GM23338 (cell line): Measurements from ENCODE around the gene RPS6KA1. TPM values are rescaled to one million over a fixed set of nuclear protein-coding genes. Genes with fewer than 3 reads are reported as not detected.

Source experiments
- ATAC-seq: fragments of 200-7000 bp; cut with Tn5 transposase; 3 replicates; pipeline ENCODE4 v1.9.1; 2020
- DNase-seq: peaks from one replicate; pipeline ENCODE4 v3.0.0-alpha.2; 2015; ENCODE audit warnings: low spot score
- H2AFZ ChIP-seq: fragments of 200-600 bp; sonication (generic); 2 replicates; pipeline ENCODE4 v1.8.0; 2016; ENCODE audit warnings: antibody characterized with exemption, mild to moderate bottlenecking, moderate library complexity
- H3F3A ChIP-seq: fragments of 200-600 bp; sonication (generic); replicated peaks from 2 replicates; pipeline ENCODE4 v1.8.0; 2017; ENCODE audit warnings: antibody characterized with exemption, mixed run types, low read depth
- H3K27ac ChIP-seq: fragments of 200-600 bp; sonication (generic); 2 replicates; pipeline ENCODE4 v1.6.1; 2016; ENCODE audit warnings: low read depth
- H3K27me3 ChIP-seq: fragments of 200-600 bp; sonication (generic); 2 replicates; pipeline ENCODE4 v1.8.0; 2016; ENCODE audit warnings: mild to moderate bottlenecking, mixed run types, moderate library complexity; ENCODE audit not compliant: insufficient read depth
- H3K36me3 ChIP-seq: fragments of 200-600 bp; sonication (generic); 2 replicates; pipeline ENCODE4 v1.8.0; 2016; ENCODE audit warnings: mild to moderate bottlenecking; ENCODE audit not compliant: insufficient read depth
- H3K4me1 ChIP-seq: fragments of 200-600 bp; sonication (generic); 2 replicates; pipeline ENCODE4 v1.8.0; 2016; ENCODE audit warnings: mild to moderate bottlenecking, moderate library complexity; ENCODE audit not compliant: insufficient read depth
- H3K4me2 ChIP-seq: fragments of 200-600 bp; sonication (generic); 2 replicates; pipeline ENCODE4 v1.7.1; 2017; ENCODE audit warnings: mixed run types
- H3K4me3 ChIP-seq: fragments of 200-600 bp; sonication (generic); 2 replicates; pipeline ENCODE4 v1.6.1; 2016; ENCODE audit warnings: mixed run types
- H3K79me2 ChIP-seq: fragments of 200-600 bp; sonication (generic); replicated peaks from 2 replicates; pipeline ENCODE4 v1.8.0; 2017; ENCODE audit warnings: mild to moderate bottlenecking; ENCODE audit not compliant: insufficient read depth
- H3K9me2 ChIP-seq: fragments of 200-600 bp; sonication (generic); 2 replicates; pipeline ENCODE4 v1.8.0; 2017; ENCODE audit not compliant: insufficient read depth
- H4K20me1 ChIP-seq: fragments of 200-600 bp; sonication (generic); replicated peaks from 2 replicates; pipeline ENCODE4 v1.8.0; 2017; ENCODE audit warnings: mild to moderate bottlenecking; ENCODE audit not compliant: insufficient read depth
- H3K27ac Mint-ChIP-seq: 2 replicates; pipeline ENCODE4 v1.8.0; 2020; ENCODE audit warnings: inconsistent platforms, mild to moderate bottlenecking, moderate library complexity, mixed read lengths
- H3K27me3 Mint-ChIP-seq: 3 replicates; pipeline ENCODE4 v1.8.0; 2022; ENCODE audit warnings: low read depth, mild to moderate bottlenecking, moderate library complexity, mixed read lengths, inconsistent platforms; ENCODE audit not compliant: insufficient read depth, poor library complexity
- H3K36me3 Mint-ChIP-seq: 3 replicates; pipeline ENCODE4 v1.8.0; 2021; ENCODE audit warnings: low read depth, mild to moderate bottlenecking, inconsistent platforms, moderate library complexity, mixed read lengths
- H3K4me1 Mint-ChIP-seq: 3 replicates; pipeline ENCODE4 v1.8.0; 2020; ENCODE audit warnings: mild to moderate bottlenecking, inconsistent platforms, mixed read lengths
- H3K4me3 Mint-ChIP-seq: 3 replicates; pipeline ENCODE4 v1.8.0; 2021; ENCODE audit warnings: moderate library complexity, mild to moderate bottlenecking, inconsistent platforms, mixed read lengths
- H3K9me3 Mint-ChIP-seq: 3 replicates; pipeline ENCODE4 v1.8.0; 2020; ENCODE audit warnings: moderate library complexity, mild to moderate bottlenecking, inconsistent platforms, mixed read lengths
- CREB1 ChIP-seq: fragments of 250-450 bp; sonication (Bioruptor Pico); IDR thresholded peaks from 2 replicates; pipeline ENCODE4 v1.5.0; 2020; ENCODE audit warnings: low read depth, mild to moderate bottlenecking, moderate library complexity
- EZH2 ChIP-seq: fragments of 200-600 bp; sonication (generic); IDR thresholded peaks from one replicate; pipeline ENCODE4 v1.8.0; 2017; ENCODE audit warnings: antibody characterized with exemption, mild to moderate bottlenecking, low read depth; ENCODE audit not compliant: unreplicated experiment
- EZH2phosphoT487 ChIP-seq: fragments of 200-600 bp; sonication (generic); IDR thresholded peaks from one replicate; pipeline ENCODE4 v1.8.1; 2018; ENCODE audit warnings: antibody characterized with exemption; ENCODE audit not compliant: unreplicated experiment
- JUNB ChIP-seq: IDR thresholded peaks from one replicate; pipeline ENCODE4 v1.6.1; 2016; ENCODE audit warnings: antibody characterized with exemption; ENCODE audit not compliant: unreplicated experiment
- NANOG ChIP-seq: IDR thresholded peaks from 2 replicates; pipeline ENCODE4 v1.6.1; 2016; ENCODE audit warnings: antibody characterized with exemption, borderline replicate concordance
- POLR2AphosphoS5 ChIP-seq: IDR thresholded peaks from 2 replicates; pipeline ENCODE4 v1.6.1; 2016; ENCODE audit warnings: antibody characterized with exemption, low read depth
- STAT1 ChIP-seq: IDR thresholded peaks from one replicate; pipeline ENCODE4 v1.6.1; 2016; ENCODE audit warnings: antibody characterized with exemption; ENCODE audit not compliant: unreplicated experiment
- ZNF114 ChIP-seq: fragments of 250-450 bp; sonication (Bioruptor Pico); IDR thresholded peaks from 2 replicates; pipeline ENCODE4 v1.5.0; 2020; ENCODE audit warnings: mild to moderate bottlenecking, moderate library complexity
- polyA plus RNA-seq: library from polyadenylated mRNA; unstranded; fragments of >200 nt; fragmentation: Nextera tagmentation; extraction: Ambion mirVana; gene quantifications from 2 replicates; pipeline ENCODE4 v1.2.1, GENCODE V29; 2016
- total RNA-seq: library from RNA; depleted of rRNA; stranded (reverse); fragments of >200 nt; shearing (Covaris generic); gene quantifications from 2 replicates; pipeline ENCODE4 v1.2.3, GENCODE V29; 2014
- TF ChIP-seq, protein P1 (sequence below): IDR thresholded peaks from one replicate; pipeline ENCODE4 v1.6.1; 2018; ENCODE audit warnings: antibody characterized with exemption; ENCODE audit not compliant: unreplicated experiment
- TF ChIP-seq, protein P2 (sequence below): IDR thresholded peaks from 2 replicates; pipeline ENCODE4 v1.6.1; 2016; ENCODE audit warnings: antibody characterized with exemption
- TF ChIP-seq, protein P3 (sequence below): fragments of 250-450 bp; sonication (Bioruptor Pico); IDR thresholded peaks from 2 replicates; pipeline ENCODE4 v1.5.0; 2020; ENCODE audit warnings: mild to moderate bottlenecking, moderate library complexity
- TF ChIP-seq, protein P4 (sequence below), 2 experiments: fragments of 200-600 bp in 1 of 2; sonication (generic) in 1 of 2; conservative IDR thresholded peaks; 2 replicates each; pipeline versions ENCODE4 v1.5.1 to v1.6.1; 2016 to 2017; ENCODE audit warnings: antibody characterized with exemption in 2 of 2, low read depth in 2 of 2, mild to moderate bottlenecking in 2 of 2, moderate library complexity in 1 of 2

The RPS6KA1 gene
- total and polyA plus RNA-seq, 2 experiments from 2014 or later: 28.3 to 68.6 TPM

DNA sequence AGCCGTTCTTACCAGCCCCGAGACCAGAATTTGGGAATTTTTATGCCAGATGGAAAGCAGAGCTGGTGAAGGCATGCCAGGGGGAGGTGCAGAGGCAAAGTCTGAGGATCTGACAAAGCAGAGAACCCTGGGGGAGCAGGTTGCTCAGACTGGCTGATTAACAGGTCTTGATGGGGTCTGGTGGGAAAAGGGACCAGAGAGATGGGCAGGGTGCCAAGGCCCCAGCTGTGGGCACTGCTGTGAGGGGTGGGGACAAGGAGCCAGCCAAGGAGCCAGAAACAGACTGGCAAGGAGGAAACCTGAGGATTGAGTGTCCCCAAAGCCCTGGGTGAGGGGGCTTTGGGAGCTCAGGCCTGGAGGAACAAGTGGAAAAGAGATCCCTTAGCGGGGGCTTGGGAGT, 21.4 kb downstream of the RPS6KA1 start:
- Mint-ChIP-seq H3K36me3 (peaks cover 14% of the 10 kb centered on the region; the same call in 1 of the 3 replicates), H3K27me3 (peaks cover 11% of the 10 kb centered on the region), H3K4me1 (no peaks in the 10 kb centered on the region), H3K4me3 (no peak overlapping the region), H3K9me3 (no peaks in the 10 kb centered on the region), H3K27ac (no peak overlapping the region)
- Histone ChIP-seq H3K4me1 (no peaks in the 10 kb centered on the region), H3F3A (no peaks in the 10 kb centered on the region), H2AFZ (no peak overlapping the region), H4K20me1 (no peaks in the 10 kb centered on the region), H3K4me2 (no peak overlapping the region), H3K9me2 (no peaks in the 10 kb centered on the region), H3K27ac (no peak overlapping the region), H3K4me3 (no peak overlapping the region), H3K27me3 (no peaks in the 10 kb centered on the region), H3K79me2 (no peaks in the 10 kb centered on the region), H3K36me3 (peaks cover 6% of the 10 kb centered on the region; the same call in 1 of the 2 replicates)
- ATAC-seq: no peak
- DNase-seq: no peak
- TF ChIP-seq, protein P1, sequence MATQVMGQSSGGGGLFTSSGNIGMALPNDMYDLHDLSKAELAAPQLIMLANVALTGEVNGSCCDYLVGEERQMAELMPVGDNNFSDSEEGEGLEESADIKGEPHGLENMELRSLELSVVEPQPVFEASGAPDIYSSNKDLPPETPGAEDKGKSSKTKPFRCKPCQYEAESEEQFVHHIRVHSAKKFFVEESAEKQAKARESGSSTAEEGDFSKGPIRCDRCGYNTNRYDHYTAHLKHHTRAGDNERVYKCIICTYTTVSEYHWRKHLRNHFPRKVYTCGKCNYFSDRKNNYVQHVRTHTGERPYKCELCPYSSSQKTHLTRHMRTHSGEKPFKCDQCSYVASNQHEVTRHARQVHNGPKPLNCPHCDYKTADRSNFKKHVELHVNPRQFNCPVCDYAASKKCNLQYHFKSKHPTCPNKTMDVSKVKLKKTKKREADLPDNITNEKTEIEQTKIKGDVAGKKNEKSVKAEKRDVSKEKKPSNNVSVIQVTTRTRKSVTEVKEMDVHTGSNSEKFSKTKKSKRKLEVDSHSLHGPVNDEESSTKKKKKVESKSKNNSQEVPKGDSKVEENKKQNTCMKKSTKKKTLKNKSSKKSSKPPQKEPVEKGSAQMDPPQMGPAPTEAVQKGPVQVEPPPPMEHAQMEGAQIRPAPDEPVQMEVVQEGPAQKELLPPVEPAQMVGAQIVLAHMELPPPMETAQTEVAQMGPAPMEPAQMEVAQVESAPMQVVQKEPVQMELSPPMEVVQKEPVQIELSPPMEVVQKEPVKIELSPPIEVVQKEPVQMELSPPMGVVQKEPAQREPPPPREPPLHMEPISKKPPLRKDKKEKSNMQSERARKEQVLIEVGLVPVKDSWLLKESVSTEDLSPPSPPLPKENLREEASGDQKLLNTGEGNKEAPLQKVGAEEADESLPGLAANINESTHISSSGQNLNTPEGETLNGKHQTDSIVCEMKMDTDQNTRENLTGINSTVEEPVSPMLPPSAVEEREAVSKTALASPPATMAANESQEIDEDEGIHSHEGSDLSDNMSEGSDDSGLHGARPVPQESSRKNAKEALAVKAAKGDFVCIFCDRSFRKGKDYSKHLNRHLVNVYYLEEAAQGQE: no peak
- TF ChIP-seq, protein P2, sequence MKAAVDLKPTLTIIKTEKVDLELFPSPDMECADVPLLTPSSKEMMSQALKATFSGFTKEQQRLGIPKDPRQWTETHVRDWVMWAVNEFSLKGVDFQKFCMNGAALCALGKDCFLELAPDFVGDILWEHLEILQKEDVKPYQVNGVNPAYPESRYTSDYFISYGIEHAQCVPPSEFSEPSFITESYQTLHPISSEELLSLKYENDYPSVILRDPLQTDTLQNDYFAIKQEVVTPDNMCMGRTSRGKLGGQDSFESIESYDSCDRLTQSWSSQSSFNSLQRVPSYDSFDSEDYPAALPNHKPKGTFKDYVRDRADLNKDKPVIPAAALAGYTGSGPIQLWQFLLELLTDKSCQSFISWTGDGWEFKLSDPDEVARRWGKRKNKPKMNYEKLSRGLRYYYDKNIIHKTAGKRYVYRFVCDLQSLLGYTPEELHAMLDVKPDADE: no peak
- TF ChIP-seq EZH2 (no peak), JUNB (no peak), CREB1 (CRISPR knock-in tag) (no peak), EZH2phosphoT487 (no peak), STAT1 (no peak), ZNF114 (no peak), NANOG (no peak), POLR2AphosphoS5 (no peak)
- TF ChIP-seq, protein P3, sequence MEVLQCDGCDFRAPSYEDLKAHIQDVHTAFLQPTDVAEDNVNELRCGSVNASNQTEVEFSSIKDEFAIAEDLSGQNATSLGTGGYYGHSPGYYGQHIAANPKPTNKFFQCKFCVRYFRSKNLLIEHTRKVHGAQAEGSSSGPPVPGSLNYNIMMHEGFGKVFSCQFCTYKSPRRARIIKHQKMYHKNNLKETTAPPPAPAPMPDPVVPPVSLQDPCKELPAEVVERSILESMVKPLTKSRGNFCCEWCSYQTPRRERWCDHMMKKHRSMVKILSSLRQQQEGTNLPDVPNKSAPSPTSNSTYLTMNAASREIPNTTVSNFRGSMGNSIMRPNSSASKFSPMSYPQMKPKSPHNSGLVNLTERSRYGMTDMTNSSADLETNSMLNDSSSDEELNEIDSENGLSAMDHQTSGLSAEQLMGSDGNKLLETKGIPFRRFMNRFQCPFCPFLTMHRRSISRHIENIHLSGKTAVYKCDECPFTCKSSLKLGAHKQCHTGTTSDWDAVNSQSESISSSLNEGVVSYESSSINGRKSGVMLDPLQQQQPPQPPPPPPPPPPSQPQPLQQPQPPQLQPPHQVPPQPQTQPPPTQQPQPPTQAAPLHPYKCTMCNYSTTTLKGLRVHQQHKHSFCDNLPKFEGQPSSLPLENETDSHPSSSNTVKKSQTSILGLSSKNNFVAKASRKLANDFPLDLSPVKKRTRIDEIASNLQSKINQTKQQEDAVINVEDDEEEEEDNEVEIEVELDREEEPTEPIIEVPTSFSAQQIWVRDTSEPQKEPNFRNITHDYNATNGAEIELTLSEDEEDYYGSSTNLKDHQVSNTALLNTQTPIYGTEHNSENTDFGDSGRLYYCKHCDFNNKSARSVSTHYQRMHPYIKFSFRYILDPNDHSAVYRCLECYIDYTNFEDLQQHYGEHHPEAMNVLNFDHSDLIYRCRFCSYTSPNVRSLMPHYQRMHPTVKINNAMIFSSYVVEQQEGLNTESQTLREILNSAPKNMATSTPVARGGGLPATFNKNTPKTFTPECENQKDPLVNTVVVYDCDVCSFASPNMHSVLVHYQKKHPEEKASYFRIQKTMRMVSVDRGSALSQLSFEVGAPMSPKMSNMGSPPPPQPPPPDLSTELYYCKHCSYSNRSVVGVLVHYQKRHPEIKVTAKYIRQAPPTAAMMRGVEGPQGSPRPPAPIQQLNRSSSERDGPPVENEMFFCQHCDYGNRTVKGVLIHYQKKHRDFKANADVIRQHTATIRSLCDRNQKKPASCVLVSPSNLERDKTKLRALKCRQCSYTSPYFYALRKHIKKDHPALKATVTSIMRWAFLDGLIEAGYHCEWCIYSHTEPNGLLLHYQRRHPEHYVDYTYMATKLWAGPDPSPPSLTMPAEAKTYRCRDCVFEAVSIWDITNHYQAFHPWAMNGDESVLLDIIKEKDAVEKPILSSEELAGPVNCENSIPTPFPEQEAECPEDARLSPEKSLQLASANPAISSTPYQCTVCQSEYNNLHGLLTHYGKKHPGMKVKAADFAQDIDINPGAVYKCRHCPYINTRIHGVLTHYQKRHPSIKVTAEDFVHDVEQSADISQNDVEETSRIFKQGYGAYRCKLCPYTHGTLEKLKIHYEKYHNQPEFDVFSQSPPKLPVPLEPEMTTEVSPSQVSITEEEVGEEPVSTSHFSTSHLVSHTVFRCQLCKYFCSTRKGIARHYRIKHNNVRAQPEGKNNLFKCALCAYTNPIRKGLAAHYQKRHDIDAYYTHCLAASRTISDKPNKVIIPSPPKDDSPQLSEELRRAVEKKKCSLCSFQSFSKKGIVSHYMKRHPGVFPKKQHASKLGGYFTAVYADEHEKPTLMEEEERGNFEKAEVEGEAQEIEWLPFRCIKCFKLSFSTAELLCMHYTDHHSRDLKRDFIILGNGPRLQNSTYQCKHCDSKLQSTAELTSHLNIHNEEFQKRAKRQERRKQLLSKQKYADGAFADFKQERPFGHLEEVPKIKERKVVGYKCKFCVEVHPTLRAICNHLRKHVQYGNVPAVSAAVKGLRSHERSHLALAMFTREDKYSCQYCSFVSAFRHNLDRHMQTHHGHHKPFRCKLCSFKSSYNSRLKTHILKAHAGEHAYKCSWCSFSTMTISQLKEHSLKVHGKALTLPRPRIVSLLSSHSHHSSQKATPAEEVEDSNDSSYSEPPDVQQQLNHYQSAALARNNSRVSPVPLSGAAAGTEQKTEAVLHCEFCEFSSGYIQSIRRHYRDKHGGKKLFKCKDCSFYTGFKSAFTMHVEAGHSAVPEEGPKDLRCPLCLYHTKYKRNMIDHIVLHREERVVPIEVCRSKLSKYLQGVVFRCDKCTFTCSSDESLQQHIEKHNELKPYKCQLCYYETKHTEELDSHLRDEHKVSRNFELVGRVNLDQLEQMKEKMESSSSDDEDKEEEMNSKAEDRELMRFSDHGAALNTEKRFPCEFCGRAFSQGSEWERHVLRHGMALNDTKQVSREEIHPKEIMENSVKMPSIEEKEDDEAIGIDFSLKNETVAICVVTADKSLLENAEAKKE (CRISPR knock-in tag): no peak
- TF ChIP-seq, protein P4, sequence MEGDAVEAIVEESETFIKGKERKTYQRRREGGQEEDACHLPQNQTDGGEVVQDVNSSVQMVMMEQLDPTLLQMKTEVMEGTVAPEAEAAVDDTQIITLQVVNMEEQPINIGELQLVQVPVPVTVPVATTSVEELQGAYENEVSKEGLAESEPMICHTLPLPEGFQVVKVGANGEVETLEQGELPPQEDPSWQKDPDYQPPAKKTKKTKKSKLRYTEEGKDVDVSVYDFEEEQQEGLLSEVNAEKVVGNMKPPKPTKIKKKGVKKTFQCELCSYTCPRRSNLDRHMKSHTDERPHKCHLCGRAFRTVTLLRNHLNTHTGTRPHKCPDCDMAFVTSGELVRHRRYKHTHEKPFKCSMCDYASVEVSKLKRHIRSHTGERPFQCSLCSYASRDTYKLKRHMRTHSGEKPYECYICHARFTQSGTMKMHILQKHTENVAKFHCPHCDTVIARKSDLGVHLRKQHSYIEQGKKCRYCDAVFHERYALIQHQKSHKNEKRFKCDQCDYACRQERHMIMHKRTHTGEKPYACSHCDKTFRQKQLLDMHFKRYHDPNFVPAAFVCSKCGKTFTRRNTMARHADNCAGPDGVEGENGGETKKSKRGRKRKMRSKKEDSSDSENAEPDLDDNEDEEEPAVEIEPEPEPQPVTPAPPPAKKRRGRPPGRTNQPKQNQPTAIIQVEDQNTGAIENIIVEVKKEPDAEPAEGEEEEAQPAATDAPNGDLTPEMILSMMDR (conservative IDR thresholded peaks at IDR 0.05; ENCODE audit: low read depth in 2 of 2): no peak
